Measurements from ENCODE around the gene C12orf57. TPM values are rescaled to one million over a fixed set of nuclear protein-coding genes. Genes with fewer than 3 reads are reported as not detected.

Gene C12orf57
- total RNA-seq, 1 experiment from 2014 or later = 176 TPM

- H3K4me3 Mint-ChIP-seq (ENCODE audit: unreplicated experiment) = no peak overlapping the region
- H3K27me3 Mint-ChIP-seq (ENCODE audit: insufficient read depth, unreplicated experiment) = peaks cover 11% of the 10 kb centered on the region
- TF ChIP-seq CTCF (IDR thresholded peaks at IDR 0.05; ENCODE audit: unreplicated experiment) = no peak
- CTCF ChIA-PET = no interaction called here
- peaks cover 13% of the 10 kb centered on the region for H3K4me1 Mint-ChIP-seq (ENCODE audit: insufficient read depth, unreplicated experiment)
- no peak for DNase-seq (ENCODE audit: unreplicated experiment)
- H3K9me3 Mint-ChIP-seq (ENCODE audit: unreplicated experiment) = no peaks in the 10 kb centered on the region
- intact Hi-C loops (cut with micrococcal nuclease) = no loop called here
- H3K36me3 Mint-ChIP-seq (ENCODE audit: insufficient read depth, unreplicated experiment) = no peaks in the 10 kb centered on the region
- POLR2A ChIA-PET = no interaction called here
- no peak overlapping the region for H3K27ac Mint-ChIP-seq (ENCODE audit: low read depth, unreplicated experiment)
- no TSS peak for BruUV-seq (replicated peaks)
These were observed 28.0 kb upstream of the C12orf57 start for GRCh38 chr12:6915789-6916285.

GRCh38 chr12:6916426-6917200 is 27.2 kb upstream of the C12orf57 start:
- Mint-ChIP-seq H3K27me3 (ENCODE audit: insufficient read depth, unreplicated experiment) (peaks cover 11% of the 10 kb centered on the region), H3K9me3 (ENCODE audit: unreplicated experiment) (no peaks in the 10 kb centered on the region), H3K27ac (ENCODE audit: low read depth, unreplicated experiment) (no peak overlapping the region), H3K36me3 (ENCODE audit: insufficient read depth, unreplicated experiment) (no peaks in the 10 kb centered on the region), H3K4me3 (ENCODE audit: unreplicated experiment) (no peak overlapping the region), H3K4me1 (ENCODE audit: insufficient read depth, unreplicated experiment) (peaks cover 13% of the 10 kb centered on the region)
- intact Hi-C loops (cut with micrococcal nuclease) = no loop called here
- no peak for DNase-seq (ENCODE audit: unreplicated experiment)
- no peak for TF ChIP-seq CTCF (IDR thresholded peaks at IDR 0.05; ENCODE audit: unreplicated experiment)
- BruUV-seq (replicated peaks) = no TSS peak
- CTCF ChIA-PET = interaction anchor here (0.5 to 1.3 kb wide), 4 partner anchors 18 to 235 kb away, joined by 3 to 9 read pairs (median 4); partner anchors contain the start of gene SPSB2
- POLR2A ChIA-PET = no interaction called here

GRCh38 chr12:6917491-6918231 is 26.2 kb upstream of the C12orf57 start:
- intact Hi-C loops (cut with micrococcal nuclease) = no loop called here
- BruUV-seq (replicated peaks) = no TSS peak

More at GRCh38 chr12:6917491-6918231, 26.2 kb upstream of the C12orf57 start:
- ChIA-PET CTCF (interaction anchor here (0.5 to 1.3 kb wide), 4 partner anchors 43 to 270 kb away, joined by 3 to 9 read pairs (median 3); partner anchors contain the start of gene SPSB2), POLR2A (no interaction called here)
- Mint-ChIP-seq H3K9me3 (ENCODE audit: unreplicated experiment) (no peaks in the 10 kb centered on the region), H3K36me3 (ENCODE audit: insufficient read depth, unreplicated experiment) (peaks cover 5% of the 10 kb centered on the region), H3K27ac (ENCODE audit: low read depth, unreplicated experiment) (no peak overlapping the region), H3K4me3 (ENCODE audit: unreplicated experiment) (no peak overlapping the region), H3K4me1 (ENCODE audit: insufficient read depth, unreplicated experiment) (peaks cover 13% of the 10 kb centered on the region), H3K27me3 (ENCODE audit: insufficient read depth, unreplicated experiment) (peaks cover 11% of the 10 kb centered on the region)
- no peak for TF ChIP-seq CTCF (IDR thresholded peaks at IDR 0.05; ENCODE audit: unreplicated experiment)
- no peak for DNase-seq (ENCODE audit: unreplicated experiment)
